Pancreas (tissue), 10 donors: ENCODE results near the gene GRM7. TPM values are rescaled to one million over a fixed set of nuclear protein-coding genes. Genes with fewer than 3 reads are reported as not detected.
A peak's percentile ranks its signal among the peaks of the same experiment; 100 is the strongest.
"Not testable (repeated sequence)": the region's sequence is repeated elsewhere in the genome, so short reads cannot be mapped to it uniquely, and the experiment has no call there.

Source experiments
- ATAC-seq, 4 donors: fragments of 200-7000 bp; cut with Tn5 transposase; one replicate each; pipeline versions ENCODE4 v1.8.0 to v1.9.1; 2020; ENCODE audit warnings: mild to moderate bottlenecking in 4 of 4, moderate library complexity in 4 of 4
- DNase-seq, 6 donors: peaks; one replicate each; pipeline ENCODE4 v3.0.0-alpha.2; 2020
- FAIRE-seq: peaks from 2 replicates; lab custom pipeline; 2012; peaks lifted over from hg19 to GRCh38; lab: Jason Lieb, UNC
- H3K27ac ChIP-seq, 4 donors: fragments of 200-600 bp; sonication (generic); 1 replicate in 3 of 4; 2 replicates in 1 of 4; pipeline versions ENCODE4 v1.5.0 to v1.8.0; 2020
- H3K27me3 ChIP-seq, 4 donors: fragments of 200-600 bp; one replicate each; pipeline ENCODE4 v1.8.0; 2021
- H3K36me3 ChIP-seq, 3 donors: fragments of 200-600 bp; sonication (generic) in 1 of 3; one replicate each; pipeline versions ENCODE4 v1.5.0 to v1.8.0; 2020 to 2021
- H3K4me1 ChIP-seq, 3 donors: fragments of 200-600 bp; one replicate each; pipeline ENCODE4 v1.8.0; 2021
- H3K4me3 ChIP-seq, 4 donors: fragments of 200-600 bp; sonication (generic) in 2 of 4; one replicate each; pipeline versions ENCODE4 v1.5.0 to v1.8.0; 2020 to 2021
- H3K9me3 ChIP-seq, 4 donors: fragments of 200-600 bp; one replicate each; pipeline ENCODE4 v1.8.0; 2021
- CTCF ChIP-seq, 4 donors: fragments of 200-600 bp; sonication (generic) in 3 of 4; IDR thresholded peaks; one replicate each; pipeline versions ENCODE4 v1.5.0 to v1.8.0; 2021; ENCODE audit warnings: antibody characterized with exemption in 4 of 4
- WGBS, 2 donors: extraction: QIAGEN DNeasy Blood & Tissue Kit; methylation state at CpG; one replicate each; pipeline ENCODE4 v1.1.7; 2013; 5-methylcytosine and 5-hydroxymethylcytosine counted together
- intact Hi-C, 3 donors: fragments of 100-400 bp; cut with DNase I; formaldehyde crosslinking; loops; one replicate each; pipeline versions ENCODE4 v1.11.1 to v1.14.2; 2022
- polyA plus RNA-seq, 2 donors: library from polyadenylated mRNA; stranded (reverse); fragments of 200-250 nt; gene quantifications; one replicate each; pipeline ENCODE4 v1.2.3, GENCODE V29; 2013
- total RNA-seq, 6 donors: library from RNA; stranded (reverse); fragmentation: NEBNext Ultra II Directional in 4 of 6; extraction: Animal tissue kit (Norgen Biotek cat#: 25700) in 4 of 6; gene quantifications; one replicate each; pipeline versions ENCODE4 v1.2.1 to v1.2.4, GENCODE V29; 2021 to 2023
- donor health status: healthy with polysubstance abuse.
- donor health status: DM: no; HTN: no; CAD: no; lungs with moderate emphysema.
- donor health status: DM: no; HTN: no; CAD: no.
- donor health status: control.
- donor health status: control.
- donor health status: Bipolar disorder and iron deficiency.
- donor health status: DM: yes; HTN: yes; CAD: no.
- donor health status: DM: no; HTN: no; CAD: no.
- donor health status: DM: no; HTN: no; CAD: no.
- donor health status: DM: yes; HTN: yes; CAD: no.

Gene GRM7
- total and polyA plus RNA-seq, 8 donors, result 0.03 to 0.28 (median 0.18) TPM; not detected in 4

- ATAC-seq, result no peak
Measured at GRCh38 chr3:6915898-6916297, 55.0 kb downstream of the GRM7 start.

GRCh38 chr3:6921066-6921465 is 60.2 kb downstream of the GRM7 start:
- ATAC-seq (peak; percentile 74 to 98 (median 90)), DNase-seq (peak in 4 of 6 donors; percentile 33 to 62 (median 53)), FAIRE-seq (no peak)
- Histone ChIP-seq H3K27ac (no peak overlapping the region), H3K27me3 (no peaks in the 10 kb centered on the region), H3K36me3 (no peaks in the 10 kb centered on the region), H3K4me1 (peaks cover 0 to 4% (median 0%) of the 10 kb centered on the region in 3 donors), H3K4me3 (no peak overlapping the region), H3K9me3 (no peaks in the 10 kb centered on the region)
- intact Hi-C loops, result no loop called here
- 19 to 22% methylated on average over 8 of the region's 8 CpGs for WGBS, 2 donors
- no peak for TF ChIP-seq CTCF (IDR thresholded peaks at IDR 0.05)

More at GRCh38 chr3:6915898-6916297, 55.0 kb downstream of the GRM7 start:
- Histone ChIP-seq H3K27me3 (no peaks in the 10 kb centered on the region), H3K36me3 (no peaks in the 10 kb centered on the region), H3K27ac (no peak overlapping the region), H3K9me3 (no peaks in the 10 kb centered on the region), H3K4me1 (peaks cover 0 to 4% (median 0%) of the 10 kb centered on the region in 3 donors), H3K4me3 (no peak overlapping the region)
- TF ChIP-seq CTCF (IDR thresholded peaks at IDR 0.05), result no peak
- no peak for DNase-seq
- 82 to 88% methylated on average over 1 of the region's 1 CpG for WGBS, 2 donors
- intact Hi-C loops, result no loop called here
- no peak for FAIRE-seq

- Histone ChIP-seq H3K27me3 (no peaks in the 10 kb centered on the region), H3K36me3 (no peaks in the 10 kb centered on the region), H3K27ac (no peak overlapping the region), H3K4me1 (peaks cover 0 to 4% (median 0%) of the 10 kb centered on the region in 3 donors), H3K4me3 (no peak overlapping the region), H3K9me3 (no peaks in the 10 kb centered on the region)
- no peak for FAIRE-seq
- intact Hi-C loops, result no loop called here
- ATAC-seq, result peak in 1 of 4 donors; percentile 22
- WGBS, 2 donors, result 83 to 88% methylated on average over 8 of the region's 8 CpGs
- no peak for DNase-seq
- TF ChIP-seq CTCF (IDR thresholded peaks at IDR 0.05), result no peak
Measured at GRCh38 chr3:6921876-6922275, 61.0 kb downstream of the GRM7 start.

- peak; percentile 95 to 97 (median 96) for ATAC-seq
- 10 to 11% methylated on average over 2 of the region's 2 CpGs for WGBS, 2 donors
- peaks cover 0 to 12% (median 9%) of the 10 kb centered on the region in 3 donors for H3K4me1 ChIP-seq
- H3K36me3 ChIP-seq, result no peaks in the 10 kb centered on the region
- no peak for TF ChIP-seq CTCF (IDR thresholded peaks at IDR 0.05)
- H3K9me3 ChIP-seq, result no peaks in the 10 kb centered on the region
- no peak overlapping the region for H3K4me3 ChIP-seq
- peak in 3 of 6 donors; percentile 67 to 74 (median 72) for DNase-seq
- no peak for FAIRE-seq
- peak overlapping the region in 1 of 4 donors; percentile 57 for H3K27ac ChIP-seq
- intact Hi-C loops, result no loop called here
- H3K27me3 ChIP-seq, result no peaks in the 10 kb centered on the region
Measured at GRCh38 chr3:6928064-6928463, 67.1 kb downstream of the GRM7 start.

- Histone ChIP-seq H3K4me1 (peaks cover 0 to 12% (median 9%) of the 10 kb centered on the region in 3 donors), H3K9me3 (no peaks in the 10 kb centered on the region), H3K4me3 (no peak overlapping the region), H3K36me3 (no peaks in the 10 kb centered on the region), H3K27me3 (no peaks in the 10 kb centered on the region), H3K27ac (no peak overlapping the region)
- 82 to 91% methylated on average over 2 of the region's 2 CpGs for WGBS, 2 donors
- intact Hi-C loops, result no loop called here
- no peak for FAIRE-seq
- ATAC-seq, result no peak
- no peak for TF ChIP-seq CTCF (IDR thresholded peaks at IDR 0.05)
- no peak for DNase-seq
Measured at GRCh38 chr3:6929918-6930317, 69.0 kb downstream of the GRM7 start.

GRCh38 chr3:6935418-6935817 is 74.5 kb downstream of the GRM7 start:
- peak overlapping the region in 2 of 4 donors; percentile 48 to 51 for H3K27ac ChIP-seq
- 96 to 100% methylated on average over 2 of the region's 2 CpGs for whole genome bisulfite sequencing, 2 donors

More at GRCh38 chr3:6935418-6935817, 74.5 kb downstream of the GRM7 start:
- ATAC-seq, result peak in 2 of 4 donors; percentile 35 to 45
- H3K9me3 ChIP-seq, H3K36me3 ChIP-seq, H3K27me3 ChIP-seq, DNase-seq, intact Hi-C loops, H3K4me3 ChIP-seq, FAIRE-seq, H3K4me1 ChIP-seq: not testable (repeated sequence)
